Measurements from ENCODE around the gene RIPOR3.
"Not testable (repeated sequence)": the region's sequence is repeated elsewhere in the genome, so short reads cannot be mapped to it uniquely, and the experiment has no call there.

Gene RIPOR3

DNA sequence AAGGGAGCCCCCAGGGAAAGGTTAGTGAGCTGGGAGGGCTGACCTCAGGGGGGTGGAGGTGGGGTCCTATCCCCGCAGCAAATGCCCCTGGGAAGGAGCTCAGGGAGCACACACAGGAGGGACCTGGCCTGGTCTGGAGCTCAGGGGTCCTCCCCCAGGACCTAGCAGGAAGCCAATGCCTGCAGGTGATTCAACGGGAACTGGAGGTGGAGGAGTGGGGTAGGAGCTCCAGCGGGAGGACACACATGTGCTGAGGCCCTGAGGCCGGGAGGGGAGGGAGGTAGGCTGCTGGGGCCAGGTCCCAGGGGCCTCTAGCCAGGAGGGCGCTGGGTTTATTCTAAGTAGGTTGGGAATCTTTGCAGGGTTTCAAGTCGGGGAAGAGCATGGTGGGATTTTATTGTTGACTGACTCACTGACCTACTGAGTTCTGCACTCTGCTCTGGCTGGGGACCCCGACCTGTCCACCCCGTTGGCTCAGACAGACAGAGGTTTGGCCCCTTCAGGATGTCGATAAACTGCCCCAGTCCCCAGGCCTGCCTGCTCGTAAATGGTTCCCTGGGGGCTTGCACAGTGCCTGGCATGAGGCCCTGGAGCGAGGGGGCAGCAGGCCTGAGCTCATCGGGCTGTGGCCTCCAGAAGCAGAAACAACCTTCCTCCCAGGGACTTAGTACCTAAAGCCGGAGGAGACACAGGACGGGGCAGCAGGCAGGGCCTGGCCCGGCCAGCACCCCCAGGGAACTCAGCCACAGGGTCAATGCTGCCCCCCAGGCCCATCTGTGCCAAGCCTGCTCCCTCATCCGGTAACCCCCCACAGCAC, 62.3 kb downstream of the RIPOR3 start:
- TF ChIP-seq, protein P1, sequence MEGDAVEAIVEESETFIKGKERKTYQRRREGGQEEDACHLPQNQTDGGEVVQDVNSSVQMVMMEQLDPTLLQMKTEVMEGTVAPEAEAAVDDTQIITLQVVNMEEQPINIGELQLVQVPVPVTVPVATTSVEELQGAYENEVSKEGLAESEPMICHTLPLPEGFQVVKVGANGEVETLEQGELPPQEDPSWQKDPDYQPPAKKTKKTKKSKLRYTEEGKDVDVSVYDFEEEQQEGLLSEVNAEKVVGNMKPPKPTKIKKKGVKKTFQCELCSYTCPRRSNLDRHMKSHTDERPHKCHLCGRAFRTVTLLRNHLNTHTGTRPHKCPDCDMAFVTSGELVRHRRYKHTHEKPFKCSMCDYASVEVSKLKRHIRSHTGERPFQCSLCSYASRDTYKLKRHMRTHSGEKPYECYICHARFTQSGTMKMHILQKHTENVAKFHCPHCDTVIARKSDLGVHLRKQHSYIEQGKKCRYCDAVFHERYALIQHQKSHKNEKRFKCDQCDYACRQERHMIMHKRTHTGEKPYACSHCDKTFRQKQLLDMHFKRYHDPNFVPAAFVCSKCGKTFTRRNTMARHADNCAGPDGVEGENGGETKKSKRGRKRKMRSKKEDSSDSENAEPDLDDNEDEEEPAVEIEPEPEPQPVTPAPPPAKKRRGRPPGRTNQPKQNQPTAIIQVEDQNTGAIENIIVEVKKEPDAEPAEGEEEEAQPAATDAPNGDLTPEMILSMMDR (conservative IDR thresholded peaks at IDR 0.05; ENCODE audit: low read depth, low read length), result no peak
- no peak for DNase-seq (ENCODE audit: low read depth)
- H3K4me3 ChIP-seq (ENCODE audit: low read length), result no peak overlapping the region

DNA sequence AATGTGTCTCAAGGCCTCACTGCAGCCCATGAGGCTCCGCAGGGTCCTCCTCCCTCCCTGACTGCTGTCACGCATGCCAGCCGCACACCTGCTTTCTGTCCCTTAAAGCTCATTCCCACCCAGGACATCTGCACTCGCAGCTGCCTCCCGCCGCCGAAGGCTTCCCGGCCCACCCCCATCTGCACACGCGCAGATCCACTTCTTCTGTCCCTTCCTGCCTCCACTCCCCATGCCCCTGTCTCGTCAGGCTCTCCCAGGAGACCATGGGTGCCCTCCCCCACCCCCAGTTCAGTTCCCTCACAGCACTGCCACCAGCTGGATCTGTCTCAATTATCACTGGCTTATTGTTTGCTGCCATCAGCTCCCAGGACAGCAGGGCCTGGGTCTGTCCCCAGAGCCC, 63.0 kb downstream of the RIPOR3 start:
- TF ChIP-seq, protein P1 (conservative IDR thresholded peaks at IDR 0.05; ENCODE audit: low read depth, low read length), result no peak
- H3K4me3 ChIP-seq (ENCODE audit: low read length), result no peak overlapping the region
- no peak for DNase-seq (ENCODE audit: low read depth)

DNA sequence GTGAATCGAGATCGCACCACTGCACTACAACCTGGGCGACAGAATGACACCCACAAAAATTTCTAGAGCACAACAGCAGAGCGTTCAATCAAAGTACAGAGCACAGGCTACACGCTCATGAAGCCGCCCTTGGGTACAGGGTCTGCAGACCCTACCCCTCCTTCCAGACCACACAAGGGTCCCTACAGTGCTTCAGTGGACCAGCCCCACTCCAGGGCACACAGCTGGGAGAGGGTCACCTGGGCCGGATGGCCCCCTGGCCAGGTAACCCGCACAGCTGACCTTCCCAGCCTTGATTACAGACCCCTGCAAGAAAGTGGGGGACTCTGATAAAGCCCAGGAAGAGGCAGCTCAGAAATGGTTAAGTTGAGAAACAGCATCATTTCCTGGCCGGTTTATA, 63.6 kb downstream of the RIPOR3 start:
- no peak for DNase-seq (ENCODE audit: low read depth)
- H3K4me3 ChIP-seq (ENCODE audit: low read length), result no peak overlapping the region
- TF ChIP-seq, protein P1 (conservative IDR thresholded peaks at IDR 0.05; ENCODE audit: low read depth, low read length), result no peak

DNA sequence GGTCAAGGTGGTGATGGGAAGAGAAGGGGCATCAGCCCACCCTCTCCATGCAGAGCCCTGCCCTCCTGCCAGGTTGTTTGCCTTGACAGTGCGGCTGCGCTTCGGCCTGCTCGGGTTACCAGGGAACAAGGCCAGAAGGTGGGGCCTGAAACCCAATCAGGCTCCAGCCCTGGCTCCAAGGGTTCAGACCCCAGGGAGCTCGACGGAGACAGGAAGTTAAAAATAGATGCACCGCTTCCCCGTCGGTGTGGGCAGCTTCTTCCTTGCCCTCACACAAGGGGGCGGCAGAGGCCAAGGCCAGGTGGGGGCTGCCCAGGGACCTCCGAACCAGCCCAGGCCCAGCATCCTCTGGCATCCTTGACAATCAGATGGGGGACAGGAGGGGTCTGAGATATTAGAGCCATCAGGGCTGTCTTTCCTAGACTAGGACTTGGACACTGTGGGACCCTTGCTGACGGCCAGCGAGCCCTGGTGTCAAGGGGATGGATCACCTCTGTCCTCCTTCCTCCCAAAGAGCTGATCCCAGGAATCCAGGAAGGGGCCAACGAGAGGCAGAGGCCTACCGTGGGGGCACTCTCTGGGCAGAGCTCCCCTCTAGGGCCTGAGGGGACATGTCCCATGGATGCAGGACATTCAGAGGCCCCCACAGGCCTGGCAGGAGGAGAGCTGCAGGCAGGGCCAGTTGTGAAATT, 65.2 kb downstream of the RIPOR3 start:
- H3K4me3 ChIP-seq (ENCODE audit: low read length), result no peak overlapping the region
- DNase-seq (ENCODE audit: low read depth), result no peak
- TF ChIP-seq, protein P1 (conservative IDR thresholded peaks at IDR 0.05; ENCODE audit: low read depth, low read length), result peak; percentile 62

DNA sequence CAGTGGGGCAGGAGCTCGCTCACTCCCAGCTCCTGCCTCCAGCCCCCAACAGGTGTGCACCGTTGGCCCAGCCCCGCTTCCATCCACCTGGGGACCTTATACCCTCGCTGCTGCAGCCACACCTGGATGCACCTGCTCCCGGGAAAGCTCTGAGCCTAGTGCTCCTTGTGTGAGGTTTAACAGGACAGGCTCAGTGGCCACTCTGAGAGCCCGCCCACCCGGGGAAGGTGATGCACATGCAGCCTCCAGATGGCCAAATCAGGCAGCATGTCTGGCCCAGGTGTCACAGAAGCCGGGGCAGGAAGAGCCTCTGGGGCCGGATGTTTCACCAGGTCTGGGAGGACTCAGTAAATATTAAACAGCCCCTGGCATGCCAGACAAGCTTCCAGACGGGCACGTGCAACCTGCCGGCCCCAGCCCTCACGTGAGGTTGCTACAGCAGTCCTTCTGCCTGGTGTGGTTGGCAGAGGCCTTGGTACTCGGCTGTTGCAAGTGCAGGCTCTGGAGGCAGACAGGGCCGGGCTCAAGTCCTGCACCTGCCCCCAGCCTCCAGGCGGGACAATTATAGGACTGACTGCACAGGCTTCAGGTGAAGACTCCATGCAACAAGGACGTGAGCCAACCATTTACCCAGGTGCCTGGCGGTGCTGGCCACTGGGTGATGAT, 66.9 kb downstream of the RIPOR3 start:
- peak; percentile 54 for DNase-seq (ENCODE audit: low read depth)
- TF ChIP-seq, protein P1 (conservative IDR thresholded peaks at IDR 0.05; ENCODE audit: low read depth, low read length), result no peak
- H3K4me3 ChIP-seq (ENCODE audit: low read length), result no peak overlapping the region

DNA sequence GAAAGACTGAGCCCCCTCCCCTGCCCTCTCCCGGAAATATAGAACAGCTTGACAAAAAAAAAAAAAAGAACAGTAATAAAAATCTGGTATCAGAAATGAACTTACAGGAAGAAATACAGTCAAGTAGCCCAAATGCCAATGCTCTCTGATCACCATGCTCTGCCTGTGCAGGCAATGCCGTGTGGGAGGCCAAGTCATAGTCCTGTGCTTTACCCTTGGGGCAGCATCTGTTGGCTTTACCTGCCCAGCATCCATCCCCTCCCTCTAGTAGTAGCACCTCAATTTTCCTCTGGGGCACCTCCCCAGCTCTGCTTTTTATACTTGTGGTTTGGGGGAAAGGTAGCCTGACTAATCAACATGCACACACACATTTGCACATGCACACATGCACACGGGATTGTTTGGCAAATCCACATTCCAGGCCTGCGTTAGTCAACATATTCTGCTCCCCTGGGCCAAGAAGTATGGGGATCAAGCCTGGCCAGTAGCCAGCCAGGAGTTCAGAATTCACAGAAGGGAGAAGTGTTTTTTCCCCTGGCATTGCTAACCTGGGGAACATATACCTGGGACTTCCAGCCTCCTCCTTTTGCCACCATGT, 70.2 kb downstream of the RIPOR3 start:
- no peak for DNase-seq (ENCODE audit: low read depth)
- no peak overlapping the region for H3K4me3 ChIP-seq (ENCODE audit: low read length)
- TF ChIP-seq, protein P1 (conservative IDR thresholded peaks at IDR 0.05; ENCODE audit: low read depth, low read length), result no peak

DNA sequence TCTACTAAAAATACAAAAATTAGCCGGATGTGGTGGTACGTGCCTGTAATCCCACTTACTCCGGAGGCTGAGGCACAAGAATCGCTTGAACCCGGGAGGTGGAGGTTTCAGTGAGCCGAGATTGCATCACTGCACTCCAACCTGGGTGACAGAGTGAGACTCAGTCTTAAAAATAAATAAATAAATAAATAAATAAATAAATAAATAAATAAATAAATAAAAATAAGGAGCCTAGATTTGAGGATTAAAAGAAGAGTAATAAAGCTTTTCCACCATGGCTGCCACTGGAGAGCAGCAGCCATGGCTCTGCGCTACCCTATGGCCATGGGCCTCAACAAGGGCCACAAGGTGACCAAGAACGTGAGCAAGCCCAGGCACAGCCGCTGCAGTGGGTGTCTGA, 70.9 kb downstream of the RIPOR3 start:
- not testable (repeated sequence) for DNase-seq (ENCODE audit: low read depth); H3K4me3 ChIP-seq (ENCODE audit: low read length)

Data from retinal pigment epithelial cell (primary cell).